ENCODE measurements around the gene BAG3. TPM values are rescaled to one million over a fixed set of nuclear protein-coding genes. Genes with fewer than 3 reads are reported as not detected.

The BAG3 gene
- total and polyA plus RNA-seq, 9 of the 15 experiments (the other 6 are each of a cell fraction or from before 2014, with no cell fraction given) = 2.6 to 27.4 (median 7.2) TPM

DNA sequence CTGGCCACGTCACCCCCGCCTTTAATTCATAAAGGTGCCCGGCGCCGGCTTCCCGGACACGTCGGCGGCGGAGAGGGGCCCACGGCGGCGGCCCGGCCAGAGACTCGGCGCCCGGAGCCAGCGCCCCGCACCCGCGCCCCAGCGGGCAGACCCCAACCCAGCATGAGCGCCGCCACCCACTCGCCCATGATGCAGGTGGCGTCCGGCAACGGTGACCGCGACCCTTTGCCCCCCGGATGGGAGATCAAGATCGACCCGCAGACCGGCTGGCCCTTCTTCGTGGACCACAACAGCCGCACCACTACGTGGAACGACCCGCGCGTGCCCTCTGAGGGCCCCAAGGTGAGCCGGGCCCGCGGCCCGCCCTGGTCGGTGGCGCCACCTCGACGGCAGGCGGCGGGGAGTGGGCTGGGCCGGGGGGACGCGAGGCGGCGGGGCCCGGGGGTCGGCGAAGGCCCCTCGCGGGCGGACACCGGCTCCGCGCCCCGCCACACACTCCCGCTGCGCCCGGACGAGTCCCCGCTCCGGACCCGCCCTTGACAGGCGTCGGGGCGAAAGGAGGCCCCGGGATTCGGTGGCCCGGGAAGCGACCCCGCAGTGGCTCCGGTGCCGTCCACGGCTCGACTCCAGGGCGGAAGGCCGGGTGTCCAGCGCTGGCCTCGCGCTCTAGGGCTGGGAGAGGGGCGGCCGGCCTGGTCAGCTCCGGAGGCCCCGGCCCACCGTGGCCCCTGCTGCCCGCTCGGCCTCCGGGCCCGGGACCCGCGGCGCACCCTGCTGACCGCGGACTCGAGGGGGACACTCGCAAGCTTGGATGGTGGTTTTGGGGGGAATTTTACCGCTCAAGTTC lies 557 bp downstream of the BAG3 start (continued):
- TF ChIP-seq SIRT6 (IDR thresholded peaks at IDR 0.05; ENCODE audit: low read depth, low read length) (no peak), PKNOX1 (IDR thresholded peaks at IDR 0.05) (no peak), RBM14 (IDR thresholded peaks at IDR 0.05; ENCODE audit: borderline replicate concordance, insufficient read depth, low read depth, low read length) (no peak), RBM22 (IDR thresholded peaks at IDR 0.05; ENCODE audit: low read depth, low read length, poor library complexity, severe bottlenecking) (peak; percentile 63), ZFX (CRISPR knock-in tag; IDR thresholded peaks at IDR 0.05) (peak; percentile 85), ILF3 (IDR thresholded peaks at IDR 0.05; ENCODE audit: borderline replicate concordance) (no peak), POLR2G (IDR thresholded peaks at IDR 0.05; ENCODE audit: low read depth, low read length) (peak; percentile 88), DLX4 (CRISPR knock-in tag; IDR thresholded peaks at IDR 0.05) (no peak), MBD2 (IDR thresholded peaks at IDR 0.05; ENCODE audit: borderline replicate concordance, low read depth) (no peak), KLF10 (CRISPR knock-in tag; IDR thresholded peaks at IDR 0.05) (no peak), RBBP5 (IDR thresholded peaks at IDR 0.05; ENCODE audit: borderline replicate concordance, insufficient read depth, low read length, poor library complexity, severe bottlenecking) (peak; percentile 60), MCM7 (IDR thresholded peaks at IDR 0.05) (no peak), STAT5A (IDR thresholded peaks at IDR 0.05; ENCODE audit: borderline replicate concordance, low read length) (no peak), MYC (IDR thresholded peaks at IDR 0.05; ENCODE audit: low read depth, low read length) (no peak), MYC (CRISPR knock-in tag; IDR thresholded peaks at IDR 0.05; ENCODE audit: borderline replicate concordance, low read depth) (no peak), ERF (CRISPR knock-in tag; IDR thresholded peaks at IDR 0.05) (0 out of 2 replicates have a peak, but pooled peaks have one; percentile 17), CLOCK (CRISPR knock-in tag; IDR thresholded peaks at IDR 0.05; ENCODE audit: borderline replicate concordance) (no peak), RBFOX2 (IDR thresholded peaks at IDR 0.05; ENCODE audit: low read depth, low read length) (peak; percentile 95), NFE2 (IDR thresholded peaks at IDR 0.05; ENCODE audit: low read depth) (no peak), NFE2L1 (tag; IDR thresholded peaks at IDR 0.05; ENCODE audit: borderline replicate concordance, low read depth) (no peak), ZNF124 (CRISPR knock-in tag; IDR thresholded peaks at IDR 0.05) (no peak)
